Activated CD8-positive, alpha-beta memory T cell treated with anti-CD3 and anti-CD28 coated beads for 24 hours (primary cell): ENCODE data around the gene TSPEAR.

ENCODE experiments used
- DNase-seq: peaks from one replicate; pipeline ENCODE4 v3.0.0-alpha.2; 2020

The TSPEAR gene

DNA sequence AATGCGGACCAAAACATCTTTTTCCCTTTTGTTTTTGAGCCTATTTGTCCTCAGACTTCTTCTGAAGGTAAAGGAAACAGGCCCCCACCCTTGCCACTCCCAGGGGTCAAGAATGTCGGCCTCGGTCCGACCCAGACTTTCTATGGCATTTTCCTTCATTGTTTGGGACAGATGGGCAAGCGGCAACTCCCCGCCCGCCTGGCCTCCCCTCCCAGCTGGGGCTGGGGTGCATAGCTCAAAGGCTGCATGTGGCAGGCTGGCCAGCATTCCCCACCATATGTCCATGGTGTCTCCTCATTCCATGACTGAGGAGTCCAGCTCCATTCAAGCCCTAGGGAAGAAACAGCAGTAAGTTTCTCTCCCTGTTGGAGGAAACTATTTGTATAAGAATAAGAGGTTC is 29.4 kb upstream of the TSPEAR start:
- no peak for DNase-seq

DNA sequence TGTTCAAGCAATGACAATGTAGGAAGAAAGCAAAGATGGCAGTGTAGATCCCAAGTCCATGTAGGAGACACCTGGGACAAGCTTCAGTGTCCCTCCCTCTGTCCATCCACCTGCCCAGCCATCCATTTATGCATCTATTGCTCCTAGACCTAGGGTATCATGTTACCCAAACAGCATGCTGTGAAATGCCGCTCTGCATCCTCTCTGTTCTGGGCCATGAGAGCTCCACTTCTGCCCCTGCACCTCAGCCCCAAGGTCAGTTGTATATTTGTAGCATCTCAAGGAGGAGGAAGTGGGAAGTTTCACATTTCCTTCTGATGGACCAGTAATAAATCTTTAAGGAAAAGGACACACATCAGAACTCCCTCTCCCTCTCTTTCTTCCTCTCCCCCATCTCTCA is 27.9 kb upstream of the TSPEAR start:
- DNase-seq, result no peak

- no peak for DNase-seq
Observed at GRCh38 chr21:44738621-44739020, 27.2 kb upstream of the TSPEAR start.

- DNase-seq, result no peak
Observed at GRCh38 chr21:44737706-44738354, 26.5 kb upstream of the TSPEAR start.

GRCh38 chr21:44736291-44737004 is 25.1 kb upstream of the TSPEAR start:
- DNase-seq, result no peak

GRCh38 chr21:44735821-44736220 is 24.4 kb upstream of the TSPEAR start:
- DNase-seq, result no peak

GRCh38 chr21:44734841-44735240 is 23.5 kb upstream of the TSPEAR start:
- no peak for DNase-seq

- DNase-seq, result no peak
Observed at GRCh38 chr21:44734026-44734745, 22.8 kb upstream of the TSPEAR start.

- no peak for DNase-seq
Observed at GRCh38 chr21:44732956-44733355, 21.6 kb upstream of the TSPEAR start.

GRCh38 chr21:44732263-44732662 is 20.9 kb upstream of the TSPEAR start:
- no peak for DNase-seq

DNA sequence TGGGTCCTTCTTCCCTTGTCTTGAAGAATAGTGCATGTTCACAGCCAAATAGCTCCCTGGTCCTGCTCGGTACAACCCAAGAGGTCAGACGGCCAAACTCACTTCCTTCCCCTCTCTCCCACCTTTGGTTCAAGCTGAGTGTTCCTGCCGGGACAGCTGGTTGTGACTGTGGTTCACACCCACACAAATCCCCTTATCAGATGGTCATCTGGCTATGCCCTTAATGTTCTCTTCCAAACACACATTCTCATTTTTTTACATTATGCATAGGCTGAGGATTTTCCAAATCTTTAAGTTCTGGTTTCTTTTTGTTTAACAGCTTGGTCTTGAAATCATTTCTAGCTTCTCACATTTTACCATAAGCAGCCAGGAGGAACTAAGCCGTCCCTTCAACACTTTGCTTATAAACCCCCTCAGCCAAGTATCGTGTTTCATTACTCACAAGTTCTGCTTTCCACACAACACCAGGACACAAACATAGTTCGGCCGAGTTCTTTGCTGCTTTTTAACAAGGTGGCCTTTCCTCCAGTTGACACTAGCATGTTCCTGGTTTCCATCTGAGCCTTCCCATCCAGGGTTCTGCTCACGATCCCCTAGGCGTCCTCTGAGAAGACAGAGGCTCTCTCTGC is 19.7 kb upstream of the TSPEAR start:
- DNase-seq, result no peak

DNA sequence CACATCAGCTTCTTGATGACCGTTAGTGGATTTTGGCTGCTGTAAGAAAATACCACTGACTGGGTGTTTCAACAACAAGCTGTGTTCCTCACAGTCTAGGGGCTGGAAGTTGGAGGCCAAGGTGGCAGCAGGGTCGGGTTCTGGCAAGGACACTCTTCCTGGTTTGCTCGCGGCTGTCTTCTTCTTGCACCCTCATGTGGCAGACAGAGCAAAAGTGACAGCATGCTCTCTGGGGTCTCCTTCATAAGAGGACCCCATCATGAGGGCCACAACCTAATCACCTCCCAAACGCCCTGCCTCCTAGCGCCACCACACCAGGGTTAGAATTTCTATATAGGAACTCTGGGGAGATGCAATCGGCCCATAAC is 18.6 kb upstream of the TSPEAR start:
- no peak for DNase-seq

DNA sequence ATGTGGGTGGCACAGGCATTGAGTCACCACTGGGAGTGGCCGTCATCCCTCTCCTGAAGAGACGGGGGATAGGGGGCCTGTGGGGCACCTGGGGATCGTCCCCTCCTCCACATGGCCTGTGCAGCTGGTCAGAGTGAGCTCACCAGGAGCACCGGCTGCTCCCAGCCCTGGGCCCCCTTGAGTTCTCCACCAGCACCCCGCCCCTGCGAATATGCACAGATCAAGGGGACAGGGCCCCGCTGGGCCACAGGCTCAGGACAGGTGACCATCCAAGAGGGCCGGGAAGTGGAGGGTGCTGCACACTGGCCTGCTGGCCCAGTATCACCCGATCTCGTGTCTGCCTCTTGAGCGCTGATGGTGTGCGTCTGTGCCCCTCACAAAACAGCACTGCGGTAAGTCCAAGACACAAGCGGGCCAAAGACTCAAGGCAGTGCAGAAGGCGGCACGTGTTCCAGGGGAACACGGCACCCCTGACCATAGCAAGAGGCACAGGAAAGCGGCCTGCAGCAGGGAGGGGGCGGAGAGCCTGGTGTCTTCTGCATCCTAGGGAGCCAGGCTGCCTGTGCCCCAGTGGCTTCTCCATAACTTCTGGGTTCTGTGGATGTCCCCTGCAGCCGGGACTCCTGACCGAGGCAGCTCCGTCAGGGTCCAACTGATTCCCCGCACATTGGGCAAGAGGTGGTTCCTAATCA is 18.1 kb upstream of the TSPEAR start:
- DNase-seq, result no peak

GRCh38 chr21:44728716-44729115 is 17.3 kb upstream of the TSPEAR start:
- DNase-seq, result no peak

- no peak for DNase-seq
Observed at GRCh38 chr21:44727757-44728156, 16.4 kb upstream of the TSPEAR start.

GRCh38 chr21:44727321-44727720 is 15.9 kb upstream of the TSPEAR start:
- no peak for DNase-seq

DNA sequence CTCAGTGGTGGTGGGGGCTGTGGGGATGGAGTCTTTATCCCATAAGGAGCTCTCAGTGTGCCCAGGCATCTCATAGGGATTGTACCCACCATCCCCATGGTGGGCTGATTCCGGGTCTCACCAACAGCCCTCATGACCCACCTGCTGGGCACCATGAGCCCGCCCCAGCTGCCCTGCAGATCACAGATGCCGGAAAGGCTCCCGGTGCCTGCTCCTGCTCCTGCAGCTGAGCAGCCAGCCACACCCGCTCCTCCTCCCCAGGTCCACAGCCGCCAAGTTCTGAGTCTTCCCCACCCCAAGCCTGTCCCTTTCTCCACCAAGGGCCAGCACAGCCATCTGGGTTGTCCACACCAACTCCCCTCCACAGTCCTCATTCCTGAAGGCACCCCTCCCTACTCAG is 15.5 kb upstream of the TSPEAR start:
- no peak for DNase-seq

GRCh38 chr21:44724926-44725325 is 13.6 kb upstream of the TSPEAR start:
- DNase-seq, result no peak

GRCh38 chr21:44724196-44724595 is 12.8 kb upstream of the TSPEAR start:
- DNase-seq, result no peak

GRCh38 chr21:44723177-44724131 is 12.1 kb upstream of the TSPEAR start:
- no peak for DNase-seq

GRCh38 chr21:44722731-44723130 is 11.4 kb upstream of the TSPEAR start:
- no peak for DNase-seq

GRCh38 chr21:44720170-44720569 is 8.8 kb upstream of the TSPEAR start:
- DNase-seq, result no peak
